ENCODE measurements around the gene ADCY6.

The ADCY6 gene

GRCh38 chr12:48815126-48816110, 26.5 kb upstream of the ADCY6 start:
- DNase-seq (ENCODE audit: low spot score) = peak; percentile 86

GRCh38 chr12:48814262-48815125, 25.6 kb upstream of the ADCY6 start:
- DNase-seq (ENCODE audit: low spot score) = peak; percentile 73

GRCh38 chr12:48813465-48814261, 24.8 kb upstream of the ADCY6 start:
- no peak for DNase-seq (ENCODE audit: low spot score)

- no peak for DNase-seq (ENCODE audit: low spot score)
Measured at GRCh38 chr12:48812389-48812788, 23.5 kb upstream of the ADCY6 start.

- no peak for DNase-seq (ENCODE audit: low spot score)
Measured at GRCh38 chr12:48811437-48812090, 22.7 kb upstream of the ADCY6 start.

GRCh38 chr12:48810903-48811431, 22.1 kb upstream of the ADCY6 start:
- DNase-seq (ENCODE audit: low spot score) = no peak

- no peak for DNase-seq (ENCODE audit: low spot score)
Measured at GRCh38 chr12:48807981-48808380, 19.1 kb upstream of the ADCY6 start.

- no peak for DNase-seq (ENCODE audit: low spot score)
Measured at GRCh38 chr12:48803675-48804074, 14.8 kb upstream of the ADCY6 start.

- no peak for DNase-seq (ENCODE audit: low spot score)
Measured at GRCh38 chr12:48800971-48801370, 12.1 kb upstream of the ADCY6 start.

GRCh38 chr12:48800457-48800856, 11.6 kb upstream of the ADCY6 start:
- no peak for DNase-seq (ENCODE audit: low spot score)

- no peak for DNase-seq (ENCODE audit: low spot score)
Measured at GRCh38 chr12:48796976-48797375, 8.1 kb upstream of the ADCY6 start.

GRCh38 chr12:48795550-48796455, 6.9 kb upstream of the ADCY6 start:
- peak; percentile 87 for DNase-seq (ENCODE audit: low spot score)

- DNase-seq (ENCODE audit: low spot score) = no peak
Measured at GRCh38 chr12:48794870-48795269, 6.0 kb upstream of the ADCY6 start.

GRCh38 chr12:48793696-48794095, 4.8 kb upstream of the ADCY6 start:
- no peak for DNase-seq (ENCODE audit: low spot score)

- no peak for DNase-seq (ENCODE audit: low spot score)
Measured at GRCh38 chr12:48789858-48790326, 1.0 kb upstream of the ADCY6 start.

GRCh38 chr12:48788524-48788853, 400 bp downstream of the ADCY6 start:
- DNase-seq (ENCODE audit: low spot score) = no peak

- DNase-seq (ENCODE audit: low spot score) = no peak
Measured at GRCh38 chr12:48787791-48788523, 932 bp downstream of the ADCY6 start.

GRCh38 chr12:48786591-48787544, 2.0 kb downstream of the ADCY6 start:
- no peak for DNase-seq (ENCODE audit: low spot score)

Measured in Ammon's horn (tissue), 1 donor.